ENCODE results near the gene HUS1. TPM values are rescaled to one million over a fixed set of nuclear protein-coding genes. Genes with fewer than 3 reads are reported as not detected.
A peak's percentile ranks its signal among the peaks of the same experiment; 100 is the strongest.

The HUS1 gene
- total and polyA plus RNA-seq, 2 of the 13 experiments (the other 11 are each of a cell fraction or from before 2014, with no cell fraction given), result 14.8 to 16.9 TPM

DNA sequence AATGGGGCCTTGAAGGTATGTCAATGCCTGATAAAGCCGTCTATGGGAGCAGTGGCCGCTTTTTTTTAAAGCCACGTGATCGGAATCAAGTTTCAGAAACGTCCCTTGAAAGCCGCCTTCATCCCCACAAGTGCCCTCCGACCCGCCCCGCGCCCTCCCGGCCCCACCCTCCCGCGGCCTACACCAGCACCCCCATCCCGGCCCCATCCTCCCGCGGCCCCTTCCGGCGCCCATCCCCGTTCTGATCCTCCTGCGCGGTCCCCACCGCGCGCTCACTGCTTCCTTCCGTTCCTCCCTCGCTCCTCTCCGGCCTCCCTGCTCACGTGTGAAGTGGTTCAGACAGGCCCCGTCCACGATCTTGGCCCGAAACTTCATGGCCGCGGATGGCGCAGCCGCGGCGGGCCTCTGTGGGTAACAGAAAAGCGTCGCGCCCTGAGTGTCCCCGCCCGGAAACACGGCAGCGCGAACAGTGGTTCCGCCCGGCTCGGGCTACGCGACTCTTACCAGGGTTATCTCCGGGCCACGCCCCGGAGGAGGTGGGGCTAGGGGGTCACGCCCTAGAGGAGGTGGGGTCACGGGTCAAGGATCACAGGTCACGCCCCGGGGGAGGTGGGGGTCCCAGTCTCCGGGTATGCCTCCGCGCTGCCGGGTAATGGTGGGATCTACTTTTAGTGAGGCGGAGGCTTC is at the start of gene HUS1 (continued):
- TF ChIP-seq STAT5B (CRISPR knock-in tag; IDR thresholded peaks at IDR 0.05), result peak; percentile 77; the same call in 1 of the 2 replicates
- TF ChIP-seq, protein P1, sequence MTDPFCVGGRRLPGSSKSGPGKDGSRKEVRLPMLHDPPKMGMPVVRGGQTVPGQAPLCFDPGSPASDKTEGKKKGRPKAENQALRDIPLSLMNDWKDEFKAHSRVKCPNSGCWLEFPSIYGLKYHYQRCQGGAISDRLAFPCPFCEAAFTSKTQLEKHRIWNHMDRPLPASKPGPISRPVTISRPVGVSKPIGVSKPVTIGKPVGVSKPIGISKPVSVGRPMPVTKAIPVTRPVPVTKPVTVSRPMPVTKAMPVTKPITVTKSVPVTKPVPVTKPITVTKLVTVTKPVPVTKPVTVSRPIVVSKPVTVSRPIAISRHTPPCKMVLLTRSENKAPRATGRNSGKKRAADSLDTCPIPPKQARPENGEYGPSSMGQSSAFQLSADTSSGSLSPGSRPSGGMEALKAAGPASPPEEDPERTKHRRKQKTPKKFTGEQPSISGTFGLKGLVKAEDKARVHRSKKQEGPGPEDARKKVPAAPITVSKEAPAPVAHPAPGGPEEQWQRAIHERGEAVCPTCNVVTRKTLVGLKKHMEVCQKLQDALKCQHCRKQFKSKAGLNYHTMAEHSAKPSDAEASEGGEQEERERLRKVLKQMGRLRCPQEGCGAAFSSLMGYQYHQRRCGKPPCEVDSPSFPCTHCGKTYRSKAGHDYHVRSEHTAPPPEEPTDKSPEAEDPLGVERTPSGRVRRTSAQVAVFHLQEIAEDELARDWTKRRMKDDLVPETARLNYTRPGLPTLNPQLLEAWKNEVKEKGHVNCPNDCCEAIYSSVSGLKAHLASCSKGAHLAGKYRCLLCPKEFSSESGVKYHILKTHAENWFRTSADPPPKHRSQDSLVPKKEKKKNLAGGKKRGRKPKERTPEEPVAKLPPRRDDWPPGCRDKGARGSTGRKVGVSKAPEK (CRISPR knock-in tag; IDR thresholded peaks at IDR 0.05; ENCODE audit: borderline replicate concordance), result peak; percentile 69; the same call in 1 of the 2 replicates
- TF ChIP-seq AGO2 (optimal IDR thresholded peaks at IDR 0.05; ENCODE audit: low read depth, low read length), result peak; percentile 38
- TF ChIP-seq, protein P2, sequence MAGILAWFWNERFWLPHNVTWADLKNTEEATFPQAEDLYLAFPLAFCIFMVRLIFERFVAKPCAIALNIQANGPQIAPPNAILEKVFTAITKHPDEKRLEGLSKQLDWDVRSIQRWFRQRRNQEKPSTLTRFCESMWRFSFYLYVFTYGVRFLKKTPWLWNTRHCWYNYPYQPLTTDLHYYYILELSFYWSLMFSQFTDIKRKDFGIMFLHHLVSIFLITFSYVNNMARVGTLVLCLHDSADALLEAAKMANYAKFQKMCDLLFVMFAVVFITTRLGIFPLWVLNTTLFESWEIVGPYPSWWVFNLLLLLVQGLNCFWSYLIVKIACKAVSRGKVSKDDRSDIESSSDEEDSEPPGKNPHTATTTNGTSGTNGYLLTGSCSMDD (CRISPR knock-in tag; IDR thresholded peaks at IDR 0.05), result no peak
- peak; percentile 54; the same call in 1 of the 2 replicates for TF ChIP-seq MIER3 (CRISPR knock-in tag; IDR thresholded peaks at IDR 0.05; ENCODE audit: borderline replicate concordance)
- no peak for TF ChIP-seq ZNF496 (CRISPR knock-in tag; IDR thresholded peaks at IDR 0.05; ENCODE audit: insufficient replicate concordance)
- peak; percentile 99 for TF ChIP-seq PHF8 (CRISPR knock-in tag; IDR thresholded peaks at IDR 0.05)
- no peak for TF ChIP-seq PCBP2 (optimal IDR thresholded peaks at IDR 0.05; ENCODE audit: low read depth, low read length, poor library complexity, severe bottlenecking)
- TF ChIP-seq, protein P3, sequence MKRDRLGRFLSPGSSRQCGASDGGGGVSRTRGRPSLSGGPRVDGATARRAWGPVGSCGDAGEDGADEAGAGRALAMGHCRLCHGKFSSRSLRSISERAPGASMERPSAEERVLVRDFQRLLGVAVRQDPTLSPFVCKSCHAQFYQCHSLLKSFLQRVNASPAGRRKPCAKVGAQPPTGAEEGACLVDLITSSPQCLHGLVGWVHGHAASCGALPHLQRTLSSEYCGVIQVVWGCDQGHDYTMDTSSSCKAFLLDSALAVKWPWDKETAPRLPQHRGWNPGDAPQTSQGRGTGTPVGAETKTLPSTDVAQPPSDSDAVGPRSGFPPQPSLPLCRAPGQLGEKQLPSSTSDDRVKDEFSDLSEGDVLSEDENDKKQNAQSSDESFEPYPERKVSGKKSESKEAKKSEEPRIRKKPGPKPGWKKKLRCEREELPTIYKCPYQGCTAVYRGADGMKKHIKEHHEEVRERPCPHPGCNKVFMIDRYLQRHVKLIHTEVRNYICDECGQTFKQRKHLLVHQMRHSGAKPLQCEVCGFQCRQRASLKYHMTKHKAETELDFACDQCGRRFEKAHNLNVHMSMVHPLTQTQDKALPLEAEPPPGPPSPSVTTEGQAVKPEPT (CRISPR knock-in tag; IDR thresholded peaks at IDR 0.05; ENCODE audit: low read depth), result peak; percentile 76
- TF ChIP-seq ZNF20 (CRISPR knock-in tag; IDR thresholded peaks at IDR 0.05), result no peak
- no peak for TF ChIP-seq DNMT3B (CRISPR knock-in tag; conservative IDR thresholded peaks at IDR 0.05)
- TF ChIP-seq ZNF383 (CRISPR knock-in tag; IDR thresholded peaks at IDR 0.05; ENCODE audit: borderline replicate concordance), result 0 out of 2 replicates have a peak, but pooled peaks have one; percentile 67
- no peak for TF ChIP-seq RFXANK (CRISPR knock-in tag; IDR thresholded peaks at IDR 0.05)
- TF ChIP-seq, protein P4, sequence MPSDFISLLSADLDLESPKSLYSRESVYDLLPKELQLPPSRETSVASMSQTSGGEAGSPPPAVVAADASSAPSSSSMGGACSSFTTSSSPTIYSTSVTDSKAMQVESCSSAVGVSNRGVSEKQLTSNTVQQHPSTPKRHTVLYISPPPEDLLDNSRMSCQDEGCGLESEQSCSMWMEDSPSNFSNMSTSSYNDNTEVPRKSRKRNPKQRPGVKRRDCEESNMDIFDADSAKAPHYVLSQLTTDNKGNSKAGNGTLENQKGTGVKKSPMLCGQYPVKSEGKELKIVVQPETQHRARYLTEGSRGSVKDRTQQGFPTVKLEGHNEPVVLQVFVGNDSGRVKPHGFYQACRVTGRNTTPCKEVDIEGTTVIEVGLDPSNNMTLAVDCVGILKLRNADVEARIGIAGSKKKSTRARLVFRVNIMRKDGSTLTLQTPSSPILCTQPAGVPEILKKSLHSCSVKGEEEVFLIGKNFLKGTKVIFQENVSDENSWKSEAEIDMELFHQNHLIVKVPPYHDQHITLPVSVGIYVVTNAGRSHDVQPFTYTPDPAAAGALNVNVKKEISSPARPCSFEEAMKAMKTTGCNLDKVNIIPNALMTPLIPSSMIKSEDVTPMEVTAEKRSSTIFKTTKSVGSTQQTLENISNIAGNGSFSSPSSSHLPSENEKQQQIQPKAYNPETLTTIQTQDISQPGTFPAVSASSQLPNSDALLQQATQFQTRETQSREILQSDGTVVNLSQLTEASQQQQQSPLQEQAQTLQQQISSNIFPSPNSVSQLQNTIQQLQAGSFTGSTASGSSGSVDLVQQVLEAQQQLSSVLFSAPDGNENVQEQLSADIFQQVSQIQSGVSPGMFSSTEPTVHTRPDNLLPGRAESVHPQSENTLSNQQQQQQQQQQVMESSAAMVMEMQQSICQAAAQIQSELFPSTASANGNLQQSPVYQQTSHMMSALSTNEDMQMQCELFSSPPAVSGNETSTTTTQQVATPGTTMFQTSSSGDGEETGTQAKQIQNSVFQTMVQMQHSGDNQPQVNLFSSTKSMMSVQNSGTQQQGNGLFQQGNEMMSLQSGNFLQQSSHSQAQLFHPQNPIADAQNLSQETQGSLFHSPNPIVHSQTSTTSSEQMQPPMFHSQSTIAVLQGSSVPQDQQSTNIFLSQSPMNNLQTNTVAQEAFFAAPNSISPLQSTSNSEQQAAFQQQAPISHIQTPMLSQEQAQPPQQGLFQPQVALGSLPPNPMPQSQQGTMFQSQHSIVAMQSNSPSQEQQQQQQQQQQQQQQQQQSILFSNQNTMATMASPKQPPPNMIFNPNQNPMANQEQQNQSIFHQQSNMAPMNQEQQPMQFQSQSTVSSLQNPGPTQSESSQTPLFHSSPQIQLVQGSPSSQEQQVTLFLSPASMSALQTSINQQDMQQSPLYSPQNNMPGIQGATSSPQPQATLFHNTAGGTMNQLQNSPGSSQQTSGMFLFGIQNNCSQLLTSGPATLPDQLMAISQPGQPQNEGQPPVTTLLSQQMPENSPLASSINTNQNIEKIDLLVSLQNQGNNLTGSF (CRISPR knock-in tag; IDR thresholded peaks at IDR 0.05), result 0 out of 2 replicates have a peak, but pooled peaks have one; percentile 59
- TF ChIP-seq ZNF468 (CRISPR knock-in tag; IDR thresholded peaks at IDR 0.05), result no peak
- TF ChIP-seq, protein P5, sequence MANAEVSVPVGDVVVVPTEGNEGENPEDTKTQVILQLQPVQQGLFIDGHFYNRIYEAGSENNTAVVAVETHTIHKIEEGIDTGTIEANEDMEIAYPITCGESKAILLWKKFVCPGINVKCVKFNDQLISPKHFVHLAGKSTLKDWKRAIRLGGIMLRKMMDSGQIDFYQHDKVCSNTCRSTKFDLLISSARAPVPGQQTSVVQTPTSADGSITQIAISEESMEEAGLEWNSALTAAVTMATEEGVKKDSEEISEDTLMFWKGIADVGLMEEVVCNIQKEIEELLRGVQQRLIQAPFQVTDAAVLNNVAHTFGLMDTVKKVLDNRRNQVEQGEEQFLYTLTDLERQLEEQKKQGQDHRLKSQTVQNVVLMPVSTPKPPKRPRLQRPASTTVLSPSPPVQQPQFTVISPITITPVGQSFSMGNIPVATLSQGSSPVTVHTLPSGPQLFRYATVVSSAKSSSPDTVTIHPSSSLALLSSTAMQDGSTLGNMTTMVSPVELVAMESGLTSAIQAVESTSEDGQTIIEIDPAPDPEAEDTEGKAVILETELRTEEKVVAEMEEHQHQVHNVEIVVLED (CRISPR knock-in tag; IDR thresholded peaks at IDR 0.05; ENCODE audit: borderline replicate concordance), result peak; percentile 72; the same call in 1 of the 2 replicates
